ENCODE measurements around the gene PHETA1.

DNA sequence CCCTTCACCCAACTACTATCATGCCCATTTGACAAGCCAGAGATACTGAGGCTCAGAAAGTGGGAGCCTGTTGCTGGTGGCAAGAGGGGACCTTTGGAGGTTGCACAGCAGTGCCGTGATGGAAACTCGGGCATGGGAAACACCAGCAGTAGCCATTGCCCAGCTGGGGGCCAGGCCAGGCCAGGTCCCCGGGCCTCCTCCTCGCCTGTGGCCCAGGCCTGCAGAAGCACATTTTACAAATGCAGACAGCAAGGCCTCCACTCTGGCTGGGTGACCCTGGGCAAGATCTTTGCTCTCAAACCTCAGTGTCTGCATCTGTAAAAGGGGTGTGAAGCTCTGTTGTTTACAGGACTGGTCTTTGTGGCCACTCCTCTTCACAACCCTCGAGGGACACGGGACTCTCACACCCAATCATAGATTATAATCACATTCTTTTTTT lies 32.3 kb upstream of the PHETA1 start:
- TF ChIP-seq EZH2 (IDR thresholded peaks at IDR 0.05; ENCODE audit: borderline replicate concordance, low read length), result no peak
- TF ChIP-seq, protein P1, sequence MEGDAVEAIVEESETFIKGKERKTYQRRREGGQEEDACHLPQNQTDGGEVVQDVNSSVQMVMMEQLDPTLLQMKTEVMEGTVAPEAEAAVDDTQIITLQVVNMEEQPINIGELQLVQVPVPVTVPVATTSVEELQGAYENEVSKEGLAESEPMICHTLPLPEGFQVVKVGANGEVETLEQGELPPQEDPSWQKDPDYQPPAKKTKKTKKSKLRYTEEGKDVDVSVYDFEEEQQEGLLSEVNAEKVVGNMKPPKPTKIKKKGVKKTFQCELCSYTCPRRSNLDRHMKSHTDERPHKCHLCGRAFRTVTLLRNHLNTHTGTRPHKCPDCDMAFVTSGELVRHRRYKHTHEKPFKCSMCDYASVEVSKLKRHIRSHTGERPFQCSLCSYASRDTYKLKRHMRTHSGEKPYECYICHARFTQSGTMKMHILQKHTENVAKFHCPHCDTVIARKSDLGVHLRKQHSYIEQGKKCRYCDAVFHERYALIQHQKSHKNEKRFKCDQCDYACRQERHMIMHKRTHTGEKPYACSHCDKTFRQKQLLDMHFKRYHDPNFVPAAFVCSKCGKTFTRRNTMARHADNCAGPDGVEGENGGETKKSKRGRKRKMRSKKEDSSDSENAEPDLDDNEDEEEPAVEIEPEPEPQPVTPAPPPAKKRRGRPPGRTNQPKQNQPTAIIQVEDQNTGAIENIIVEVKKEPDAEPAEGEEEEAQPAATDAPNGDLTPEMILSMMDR (IDR thresholded peaks at IDR 0.05; ENCODE audit: low read length), result no peak
